Naive thymus-derived CD4-positive, alpha-beta T cell (primary cell): ENCODE data around the gene PSMA4. TPM values are rescaled to one million over a fixed set of nuclear protein-coding genes. Genes with fewer than 3 reads are reported as not detected.
"Not testable (repeated sequence)": the region's sequence is repeated elsewhere in the genome, so short reads cannot be mapped to it uniquely, and the experiment has no call there.

Experiments
- ATAC-seq: fragments of 150-1000 bp; cut with Tn5 transposase; 2 replicates; pipeline ENCODE4 v1.10.0; 2021; ENCODE audit warnings: mild to moderate bottlenecking, moderate library complexity
- CTCF ChIA-PET: fragments of 350-600 bp; sonication (Branson Sonifier 250); formaldehyde crosslinking; loops from one replicate; lab custom pipeline; 2021; ENCODE audit warnings: antibody characterized with exemption; lab: Charles Lee
- POLR2A ChIA-PET: fragments of 350-600 bp; sonication (Branson Sonifier 250); formaldehyde crosslinking; loops from one replicate; lab custom pipeline; 2021; ENCODE audit warnings: antibody characterized with exemption, inconsistent platforms; lab: Charles Lee
- DNase-seq, 9 donors: peaks; one replicate each; pipeline versions ENCODE4 v3.0.0 to v3.0.0-alpha.2; 2020 to 2022; ENCODE audit warnings: mixed read lengths in 1 of 9
- H3K27ac ChIP-seq: one replicate; pipeline ENCODE4 v1.7.0; 2013; ENCODE audit warnings: mild to moderate bottlenecking, low read depth, low read length, moderate library complexity
- H3K27me3 ChIP-seq, 2 donors: one replicate each; pipeline ENCODE4 v1.7.0; 2013; ENCODE audit warnings: low read length in 2 of 2, mild to moderate bottlenecking in 2 of 2, moderate library complexity in 2 of 2; ENCODE audit not compliant: control insufficient read depth in 2 of 2, insufficient read depth in 2 of 2
- H3K36me3 ChIP-seq, 3 experiments: 1 replicate in 2 of 3; 2 replicates in 1 of 3; pipeline ENCODE4 v1.7.0; 2013; ENCODE audit warnings: low read length in 3 of 3, mild to moderate bottlenecking in 3 of 3, moderate library complexity in 1 of 3; ENCODE audit not compliant: insufficient read depth in 3 of 3, control insufficient read depth in 2 of 3
- H3K4me1 ChIP-seq, 2 donors: one replicate each; pipeline ENCODE4 v1.7.0; 2013; ENCODE audit warnings: low read length in 2 of 2, mild to moderate bottlenecking in 2 of 2, moderate library complexity in 1 of 2; ENCODE audit not compliant: control insufficient read depth in 2 of 2, insufficient read depth in 2 of 2
- H3K4me3 ChIP-seq: 2 replicates; pipeline ENCODE4 v1.7.0; 2013; ENCODE audit warnings: mild to moderate bottlenecking, low read length
- H3K9me3 ChIP-seq, 3 experiments: 1 replicate in 2 of 3; 2 replicates in 1 of 3; pipeline ENCODE4 v1.7.0; 2013; ENCODE audit warnings: low read length in 3 of 3; ENCODE audit not compliant: control insufficient read depth in 2 of 3
- H3K27ac Mint-ChIP-seq, 9 donors: one replicate each; pipeline ENCODE4 v1.8.0; 2020 to 2022; ENCODE audit warnings: mixed read lengths in 9 of 9, mild to moderate bottlenecking in 8 of 9, moderate library complexity in 5 of 9, inconsistent platforms in 2 of 9
- H3K27me3 Mint-ChIP-seq, 5 donors: one replicate each; pipeline ENCODE4 v1.8.0; 2021 to 2022; ENCODE audit warnings: mixed read lengths in 5 of 5, mild to moderate bottlenecking in 1 of 5
- H3K36me3 Mint-ChIP-seq, 5 donors: one replicate each; pipeline ENCODE4 v1.8.0; 2020 to 2022; ENCODE audit warnings: mixed read lengths in 5 of 5, mild to moderate bottlenecking in 3 of 5, inconsistent platforms in 1 of 5
- H3K4me1 Mint-ChIP-seq, 7 donors: one replicate each; pipeline ENCODE4 v1.8.0; 2020 to 2022; ENCODE audit warnings: mixed read lengths in 7 of 7, mild to moderate bottlenecking in 3 of 7, inconsistent platforms in 1 of 7
- H3K4me3 Mint-ChIP-seq, 10 donors: one replicate each; pipeline ENCODE4 v1.8.0; 2020 to 2022; ENCODE audit warnings: mild to moderate bottlenecking in 10 of 10, mixed read lengths in 10 of 10, moderate library complexity in 6 of 10, inconsistent platforms in 2 of 10
- H3K9me3 Mint-ChIP-seq, 11 donors: one replicate each; pipeline ENCODE4 v1.8.0; 2020 to 2022; ENCODE audit warnings: mixed read lengths in 11 of 11, mild to moderate bottlenecking in 4 of 11, inconsistent platforms in 1 of 11, moderate library complexity in 1 of 11
- intact Hi-C, 2 donors: fragments of 100-400 bp; cut with micrococcal nuclease; formaldehyde crosslinking; loops; one replicate each; pipeline ENCODE4 v1.15.1; 2023
- polyA plus RNA-seq, 2 donors: library from polyadenylated mRNA; unstranded; fragments of 300-500 nt; fragmentation: Illumina TruSeq; gene quantifications; one replicate each; pipeline ENCODE4 v1.2.3, GENCODE V29; 2021
- total RNA-seq, 6 experiments: library from RNA in 5 of 6; stranded (reverse) in 5 of 6; gene quantifications; 1 replicate in 5 of 6; 2 replicates in 1 of 6; pipeline ENCODE4 v1.2.3 and lab custom pipeline; 2021 to 2026

The PSMA4 gene
- total and polyA plus RNA-seq, 7 experiments from 2014 or later, result 69.6 to 284 (median 80.3) TPM

DNA sequence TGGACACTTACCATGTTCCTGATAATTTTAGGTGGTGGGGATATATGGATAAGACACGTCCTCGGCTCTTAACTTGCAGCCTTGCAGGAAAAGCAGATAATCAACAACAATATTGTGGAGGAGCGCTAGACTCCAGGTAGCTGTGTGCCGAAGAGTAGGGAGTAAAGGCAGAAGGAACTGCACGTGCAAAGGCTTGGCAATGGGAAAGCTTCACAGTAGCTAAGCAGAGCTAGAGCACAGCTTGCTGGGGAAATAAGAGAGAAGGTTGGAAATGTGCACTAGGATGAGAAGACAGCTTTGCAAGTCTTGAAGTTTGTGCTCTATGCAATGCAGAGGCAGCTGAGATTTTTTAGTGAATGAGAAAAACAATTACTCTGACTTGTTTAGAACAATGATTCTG is 12.4 kb downstream of the PSMA4 start:
- Mint-ChIP-seq H3K27me3 (peaks cover 0 to 6% (median 0%) of the 10 kb centered on the region in 5 donors), H3K4me3 (no peak overlapping the region), H3K36me3 (peaks cover 5 to 22% (median 18%) of the 10 kb centered on the region in 5 donors), H3K9me3 (no peaks in the 10 kb centered on the region), H3K27ac (peak overlapping the region in 1 of 9 donors; percentile 17), H3K4me1 (peaks cover 0 to 4% (median 0%) of the 10 kb centered on the region in 7 donors)
- Histone ChIP-seq H3K36me3 (peaks cover 8 to 39% (median 15%) of the 10 kb centered on the region in 3 experiments), H3K27me3 (no peaks in the 10 kb centered on the region), H3K27ac (no peak overlapping the region), H3K4me1 (no peaks in the 10 kb centered on the region), H3K9me3 (no peaks in the 10 kb centered on the region), H3K4me3 (no peak overlapping the region)
- DNase-seq, result no peak
- ChIA-PET CTCF (no interaction called here), POLR2A (no interaction called here)
- intact Hi-C loops, result no loop called here
- no peak for ATAC-seq

- POLR2A ChIA-PET, H3K36me3 ChIP-seq, ATAC-seq, H3K4me3 Mint-ChIP-seq, H3K9me3 Mint-ChIP-seq, CTCF ChIA-PET, H3K4me3 ChIP-seq, DNase-seq, H3K27ac ChIP-seq, H3K36me3 Mint-ChIP-seq, H3K27me3 ChIP-seq, H3K4me1 ChIP-seq, intact Hi-C loops, H3K9me3 ChIP-seq: not testable (repeated sequence)
- H3K27me3 Mint-ChIP-seq, result peaks cover 0 to 31% (median 8%) of the 10 kb centered on the region in 5 donors
- peak overlapping the region in 1 of 9 donors; percentile 25 for H3K27ac Mint-ChIP-seq
- H3K4me1 Mint-ChIP-seq, result peaks cover 4 to 12% (median 11%) of the 10 kb centered on the region in 7 donors
Measured at GRCh38 chr15:78560201-78560600, 20.0 kb downstream of the PSMA4 start.

DNA sequence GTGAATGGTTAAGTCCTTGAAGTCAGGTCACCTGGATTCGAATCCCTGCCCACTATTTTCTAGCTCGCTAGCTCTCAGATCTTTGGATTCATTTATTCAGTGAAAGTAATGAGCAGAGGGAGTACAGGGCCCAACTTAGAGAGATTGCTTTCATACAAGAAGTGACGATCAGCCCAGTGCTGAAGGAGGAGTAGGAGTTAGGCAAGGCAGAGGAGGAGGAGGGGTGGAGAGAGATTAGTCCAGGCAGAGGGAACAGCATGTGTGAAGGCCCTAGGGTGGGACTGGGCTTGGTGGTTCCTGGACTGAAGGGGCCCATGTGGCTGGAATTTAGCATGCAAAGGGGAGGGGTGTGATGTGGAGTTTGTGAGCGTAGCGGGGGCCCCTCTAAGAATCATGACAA is 21.2 kb downstream of the PSMA4 start:
- intact Hi-C loops, result no loop called here
- Mint-ChIP-seq H3K4me1 (peaks cover 12 to 20% (median 18%) of the 10 kb centered on the region in 7 donors), H3K36me3 (no peaks in the 10 kb centered on the region), H3K27ac (no peak overlapping the region), H3K27me3 (peaks cover 0 to 37% (median 15%) of the 10 kb centered on the region in 5 donors), H3K9me3 (peaks cover 0 to under 1% (median 0%) of the 10 kb centered on the region in 11 donors), H3K4me3 (no peak overlapping the region)
- DNase-seq, result no peak
- no peak overlapping the region for H3K27ac ChIP-seq
- ChIA-PET POLR2A (interaction anchor here (0.6 kb wide), 1 partner anchor 21 kb away, joined by 3 read pairs; the partner anchor contains the start of gene PSMA4), CTCF (no interaction called here)
- H3K4me3 ChIP-seq, result no peak overlapping the region
- H3K27me3 ChIP-seq, result peaks cover 0 to 6% of the 10 kb centered on the region in 2 donors
- ATAC-seq, result no peak
- H3K36me3 ChIP-seq, result no peaks in the 10 kb centered on the region
- no peaks in the 10 kb centered on the region for H3K9me3 ChIP-seq
- H3K4me1 ChIP-seq, result peaks cover 6 to 13% of the 10 kb centered on the region in 2 donors

GRCh38 chr15:78563092-78563491 is 22.8 kb downstream of the PSMA4 start:
- Histone ChIP-seq H3K36me3 (no peaks in the 10 kb centered on the region), H3K4me1 (peaks cover 6 to 14% of the 10 kb centered on the region in 2 donors), H3K4me3 (no peak overlapping the region), H3K27ac (no peak overlapping the region), H3K27me3 (peaks cover 0 to 6% of the 10 kb centered on the region in 2 donors), H3K9me3 (no peaks in the 10 kb centered on the region)
- Mint-ChIP-seq H3K27ac (no peak overlapping the region), H3K4me1 (peaks cover 13 to 26% (median 20%) of the 10 kb centered on the region in 7 donors), H3K27me3 (peaks cover 6 to 44% (median 24%) of the 10 kb centered on the region in 5 donors), H3K9me3 (peaks cover 0 to 2% (median 0%) of the 10 kb centered on the region in 11 donors), H3K36me3 (no peaks in the 10 kb centered on the region), H3K4me3 (peak overlapping the region in 1 of 10 donors; percentile 37)
- ATAC-seq (no peak), DNase-seq (no peak)
- intact Hi-C loops, result no loop called here
- ChIA-PET CTCF (interaction anchor here (0.6 kb wide), 1 partner anchor 450 kb away, joined by 5 read pairs; no protein-coding TSS in a partner anchor), POLR2A (no interaction called here)

DNA sequence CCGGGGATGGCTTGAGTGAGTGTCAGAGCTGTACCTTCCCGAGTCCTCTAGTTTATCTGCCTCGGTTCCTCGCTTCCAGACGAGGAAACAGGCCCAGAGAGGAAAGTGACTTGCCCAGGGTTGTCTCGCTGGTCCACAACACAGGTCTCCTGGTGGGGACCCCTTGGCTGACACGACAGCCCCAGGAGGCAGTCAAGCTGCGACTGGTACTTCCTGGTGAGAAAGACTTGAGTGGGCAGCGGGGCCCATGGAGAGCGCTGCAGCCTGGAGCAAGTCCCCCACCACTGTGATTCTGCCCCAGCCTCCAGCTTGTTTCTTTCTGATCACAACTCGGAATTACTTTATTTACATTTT is 24.5 kb downstream of the PSMA4 start:
- H3K27ac Mint-ChIP-seq, result peak overlapping the region in 4 of 9 donors; percentile 4 to 56 (median 24)
- peaks cover 0 to 2% (median 0%) of the 10 kb centered on the region in 11 donors for H3K9me3 Mint-ChIP-seq
- Histone ChIP-seq H3K27me3 (peaks cover 0 to 6% of the 10 kb centered on the region in 2 donors), H3K4me3 (peak overlapping the region; percentile 61), H3K36me3 (no peaks in the 10 kb centered on the region), H3K4me1 (peaks cover 6 to 14% of the 10 kb centered on the region in 2 donors), H3K9me3 (no peaks in the 10 kb centered on the region), H3K27ac (no peak overlapping the region)
- H3K27me3 Mint-ChIP-seq, result peaks cover 6 to 40% (median 24%) of the 10 kb centered on the region in 5 donors
- POLR2A ChIA-PET, result interaction anchor here (2.3 kb wide), 1 partner anchor 24 kb away, joined by 10 read pairs; the partner anchor contains the start of gene PSMA4
- no peak for DNase-seq
- no peak for ATAC-seq
- CTCF ChIA-PET, result no interaction called here
- H3K36me3 Mint-ChIP-seq, result no peaks in the 10 kb centered on the region
- peaks cover 13 to 26% (median 20%) of the 10 kb centered on the region in 7 donors for H3K4me1 Mint-ChIP-seq
- intact Hi-C loops, result loop anchor here (1.0 to 2.0 kb wide), 2 partner anchors 24 kb away; partner anchors contain the start of gene PSMA4 (in 2 of the 2)
- peak overlapping the region; percentile 63 to 94 (median 86) for H3K4me3 Mint-ChIP-seq

- intact Hi-C loops, result loop anchor here (1.0 to 2.0 kb wide), 2 partner anchors 25 kb away; partner anchors contain the start of gene PSMA4 (in 2 of the 2)
- Mint-ChIP-seq H3K4me3 (peak within 1 kb of the TSS; percentile 80 to 94 (median 88)), H3K9me3 (peaks cover 0 to 2% (median 0%) of the 10 kb centered on the region in 11 donors), H3K27ac (peak within 1 kb of the TSS in 8 of 9 donors; percentile 1 to 65 (median 47)), H3K27me3 (peaks cover 6 to 40% (median 24%) of the 10 kb centered on the region in 5 donors), H3K4me1 (peaks cover 13 to 26% (median 20%) of the 10 kb centered on the region in 7 donors), H3K36me3 (no peaks in the 10 kb centered on the region)
- peak within 1 kb of the TSS; percentile 61 for H3K4me3 ChIP-seq
- no peak within 1 kb of the TSS for H3K27ac ChIP-seq
- no peaks in the 10 kb centered on the region for H3K36me3 ChIP-seq
- ATAC-seq (peak; percentile 74), DNase-seq (peak in 8 of 9 donors; percentile 4 to 72 (median 20))
- peaks cover 6 to 14% of the 10 kb centered on the region in 2 donors for H3K4me1 ChIP-seq
- CTCF ChIA-PET, result no interaction called here
- POLR2A ChIA-PET, result interaction anchor here (2.3 kb wide), 1 partner anchor 25 kb away, joined by 10 read pairs; the partner anchor contains the start of gene PSMA4
- H3K27me3 ChIP-seq, result peaks cover 0 to 6% of the 10 kb centered on the region in 2 donors
- no peaks in the 10 kb centered on the region for H3K9me3 ChIP-seq
Measured at GRCh38 chr15:78565097-78565950, 25.1 kb downstream of the PSMA4 start, which contains the start of gene CHRNA5. Gene CHRNA5, plus strand, starts transcription at chr15:78565520. Its CDS starts 200 bp downstream, at chr15:78565720.
